Testis (tissue), 3 donors: ENCODE measurements around the gene TUBGCP5. TPM values are rescaled to one million over a fixed set of nuclear protein-coding genes. Genes with fewer than 3 reads are reported as not detected.
"Not testable (repeated sequence)": the region's sequence is repeated elsewhere in the genome, so short reads cannot be mapped to it uniquely, and the experiment has no call there.

Experiments used
- DNase-seq: peaks from one replicate; pipeline ENCODE4 v3.0.0-alpha.2; 2019
- H3K27ac ChIP-seq, 2 donors: fragments of 200-600 bp; sonication (generic); one replicate each; pipeline ENCODE4 v1.5.1; 2019
- H3K27me3 ChIP-seq: fragments of 200-600 bp; sonication (generic); one replicate; pipeline ENCODE4 v1.5.1; 2019
- H3K36me3 ChIP-seq: fragments of 200-600 bp; sonication (generic); one replicate; pipeline ENCODE4 v1.5.1; 2017; ENCODE audit warnings: low read depth; ENCODE audit errors: missing control alignments
- H3K4me1 ChIP-seq: fragments of 200-600 bp; sonication (generic); one replicate; pipeline ENCODE4 v1.5.1; 2019
- H3K4me3 ChIP-seq, 2 donors: fragments of 200-600 bp; sonication (generic); one replicate each; pipeline ENCODE4 v1.5.1; 2017 to 2019
- H3K9me3 ChIP-seq: fragments of 200-600 bp; sonication (generic); one replicate; pipeline ENCODE4 v1.5.1; 2017
- CTCF ChIP-seq, 3 experiments: fragments of 450-650 bp in 2 of 3; fragments of 200-600 bp in 1 of 3; sonication (generic) in 1 of 3; IDR thresholded peaks; one replicate each; pipeline ENCODE4 v1.5.1; 2016 to 2019; ENCODE audit warnings: antibody characterized with exemption in 3 of 3, mild to moderate bottlenecking in 2 of 3, moderate library complexity in 1 of 3
- POLR2A ChIP-seq: fragments of 450-650 bp; IDR thresholded peaks from one replicate; pipeline ENCODE4 v1.6.1; 2017; ENCODE audit warnings: antibody characterized with exemption, mild to moderate bottlenecking, moderate library complexity
- WGBS, 2 donors: methylation state at CpG; one replicate each; pipeline ENCODE4 v1.1.5; 2018; 5-methylcytosine and 5-hydroxymethylcytosine counted together
- intact Hi-C: fragments of 100-400 bp; cut with DNase I; formaldehyde crosslinking; loops from one replicate; pipeline ENCODE4 v1.15.1; 2023; ENCODE audit warnings: low total_unique reads
- polyA plus RNA-seq: library from polyadenylated mRNA; stranded (reverse); fragments of 350-450 nt; fragmentation: Illumina TruSeq; extraction: RNeasy Lipid Tissue Mini Kit (QIAGEN cat#74804); gene quantifications from one replicate; pipeline ENCODE4 v1.2.3, GENCODE V29; 2014; ENCODE audit warnings: low read depth, low replicate concordance; ENCODE audit not compliant: insufficient read depth
- total RNA-seq, 2 donors: library from RNA; depleted of rRNA; stranded (reverse); fragments of >200 nt; gene quantifications; one replicate each; pipeline ENCODE4 v1.2.3, GENCODE V29; 2016

TUBGCP5 gene
- total and polyA plus RNA-seq, 3 donors from 2014 or later, result 28.6 to 55.1 (median 45.8) TPM

GRCh38 chr15:23022156-23022555 is 17.2 kb downstream of the TUBGCP5 start:
- TF ChIP-seq CTCF (IDR thresholded peaks at IDR 0.05) (no peak), POLR2A (no peak)
- DNase-seq, result no peak
- intact Hi-C loops, result no loop called here
- no peaks in the 10 kb centered on the region for H3K9me3 ChIP-seq
- no peaks in the 10 kb centered on the region for H3K27me3 ChIP-seq
- 84 to 94% methylated on average over 2 of the region's 2 CpGs for WGBS, 2 donors
- no peak overlapping the region for H3K4me3 ChIP-seq
- H3K4me1 ChIP-seq, result no peaks in the 10 kb centered on the region
- no peaks in the 10 kb centered on the region for H3K36me3 ChIP-seq
- no peak overlapping the region for H3K27ac ChIP-seq

GRCh38 chr15:23014394-23015000 is 24.9 kb downstream of the TUBGCP5 start:
- H3K4me1 ChIP-seq, result no peaks in the 10 kb centered on the region
- no peaks in the 10 kb centered on the region for H3K27me3 ChIP-seq
- no peak overlapping the region for H3K4me3 ChIP-seq
- WGBS, 2 donors, result 95% methylated on average over 3 of the region's 3 CpGs; no CpG with 5 or more reads in 1 of the 2 donors
- no peaks in the 10 kb centered on the region for H3K9me3 ChIP-seq
- no peak for DNase-seq
- H3K27ac ChIP-seq, result no peak overlapping the region
- intact Hi-C loops, result no loop called here
- no peaks in the 10 kb centered on the region for H3K36me3 ChIP-seq
- TF ChIP-seq POLR2A (no peak), CTCF (IDR thresholded peaks at IDR 0.05) (no peak)

- H3K9me3 ChIP-seq, result no peaks in the 10 kb centered on the region
- no peak overlapping the region for H3K4me3 ChIP-seq
- TF ChIP-seq CTCF (IDR thresholded peaks at IDR 0.05), result no peak
- no peak for TF ChIP-seq POLR2A
- DNase-seq, result no peak
- no peaks in the 10 kb centered on the region for H3K36me3 ChIP-seq
- 86 to 92% methylated on average over 4 to 5 of the region's 5 CpGs for WGBS, 2 donors
- no peak overlapping the region for H3K27ac ChIP-seq
- intact Hi-C loops, result no loop called here
- no peaks in the 10 kb centered on the region for H3K4me1 ChIP-seq
- no peaks in the 10 kb centered on the region for H3K27me3 ChIP-seq
Observed at GRCh38 chr15:23013681-23014080, 25.7 kb downstream of the TUBGCP5 start.

- H3K27me3 ChIP-seq, H3K9me3 ChIP-seq, H3K4me3 ChIP-seq, intact Hi-C loops, H3K27ac ChIP-seq, H3K4me1 ChIP-seq, DNase-seq, H3K36me3 ChIP-seq: not testable (repeated sequence)
- WGBS, 2 donors, result 94 to 96% methylated on average over 9 of the region's 9 CpGs
Observed at GRCh38 chr15:23012616-23013015, 26.8 kb downstream of the TUBGCP5 start.

- intact Hi-C loops, result no loop called here
Observed at GRCh38 chr15:23003736-23004135, 35.6 kb downstream of the TUBGCP5 start.

More at GRCh38 chr15:23003736-23004135, 35.6 kb downstream of the TUBGCP5 start:
- no peak for TF ChIP-seq CTCF (IDR thresholded peaks at IDR 0.05)
- TF ChIP-seq POLR2A, result no peak
- H3K27me3 ChIP-seq, result no peaks in the 10 kb centered on the region
- 96 to 98% methylated on average over 5 of the region's 5 CpGs for WGBS, 2 donors
- no peaks in the 10 kb centered on the region for H3K36me3 ChIP-seq
- H3K9me3 ChIP-seq, result no peaks in the 10 kb centered on the region
- H3K27ac ChIP-seq, result no peak overlapping the region
- DNase-seq, result no peak
- H3K4me1 ChIP-seq, result no peaks in the 10 kb centered on the region
- H3K4me3 ChIP-seq, result no peak overlapping the region
